Panc1 (cell line): ENCODE results near the gene ARHGAP45. TPM values are rescaled to one million over a fixed set of nuclear protein-coding genes. Genes with fewer than 3 reads are reported as not detected.

Experiments used
- ATAC-seq: fragments of 200-7000 bp; cut with Tn5 transposase; 2 replicates; pipeline ENCODE4 v1.9.1; 2020; ENCODE audit warnings: mild to moderate bottlenecking, moderate library complexity
- BruUV-seq: library from RNA; stranded (reverse); fragments of 400-500 nt; replicated peaks from 2 replicates; lab custom pipeline; 2021; lab: Mats Ljungman, UMichigan
- CTCF ChIA-PET: fragments of 300-600 bp; sonication (Branson Sonifier 250); formaldehyde crosslinking; loops from one replicate; lab custom pipeline; 2022; ENCODE audit warnings: antibody characterized with exemption; lab: Charles Lee
- POLR2A ChIA-PET: fragments of 300-600 bp; sonication (Branson Sonifier 250); formaldehyde crosslinking; loops from one replicate; lab custom pipeline; 2022; ENCODE audit warnings: antibody characterized with exemption; lab: Charles Lee
- DNase-seq: peaks from one replicate; pipeline ENCODE4 v3.0.0-alpha.2; 2010; ENCODE audit warnings: low read depth, low spot score
- H3K27ac ChIP-seq: 2 replicates; pipeline ENCODE4 v1.5.1; 2011; ENCODE audit warnings: mild to moderate bottlenecking, low read length, inconsistent platforms
- H3K27me3 ChIP-seq: fragments of 200-500 bp; sonication (Bioruptor generic); 2 replicates; pipeline ENCODE4 v1.6.0; 2014; ENCODE audit warnings: low read length, inconsistent platforms; ENCODE audit not compliant: control insufficient read depth, insufficient read depth
- H3K36me3 ChIP-seq: fragments of 200-500 bp; sonication (Bioruptor generic); 2 replicates; pipeline ENCODE4 v1.5.1; 2014; ENCODE audit warnings: inconsistent platforms, mild to moderate bottlenecking, low read length, moderate library complexity; ENCODE audit not compliant: control insufficient read depth, insufficient read depth
- H3K4me1 ChIP-seq: 2 replicates; pipeline ENCODE4 v1.5.1; 2011; ENCODE audit warnings: inconsistent platforms, mild to moderate bottlenecking, low read length, moderate library complexity; ENCODE audit not compliant: control insufficient read depth, insufficient read depth
- H3K4me3 ChIP-seq, 2 experiments: 2 replicates each; pipeline ENCODE4 v1.5.1; 2011 to 2012; ENCODE audit warnings: low read depth in 2 of 2, low read length in 2 of 2, mild to moderate bottlenecking in 2 of 2, inconsistent platforms in 1 of 2, moderate library complexity in 1 of 2
- H3K9me3 ChIP-seq: fragments of 200-500 bp; sonication (Bioruptor generic); 2 replicates; pipeline ENCODE4 v1.5.1; 2014; ENCODE audit warnings: low read depth, mild to moderate bottlenecking, inconsistent platforms, low read length, moderate library complexity; ENCODE audit not compliant: control insufficient read depth, insufficient read depth
- CTCF ChIP-seq: fragments of 450-650 bp; IDR thresholded peaks from 2 replicates; pipeline ENCODE4 v1.5.1; 2017; ENCODE audit warnings: mild to moderate bottlenecking
- POLR2AphosphoS5 ChIP-seq: IDR thresholded peaks from 2 replicates; pipeline ENCODE4 v1.6.1; 2012; ENCODE audit warnings: mild to moderate bottlenecking, low read depth, low read length, moderate library complexity
- REST ChIP-seq, 2 experiments: IDR thresholded peaks; 2 replicates each; pipeline ENCODE4 v1.6.1; 2011 to 2012; ENCODE audit warnings: low read depth in 2 of 2, control low read depth in 1 of 2, low read length in 1 of 2, mild to moderate bottlenecking in 1 of 2, moderate library complexity in 1 of 2; ENCODE audit not compliant: insufficient read depth in 1 of 2
- SIN3A ChIP-seq: IDR thresholded peaks from 2 replicates; pipeline ENCODE4 v1.6.1; 2012; ENCODE audit warnings: low read depth, mild to moderate bottlenecking, low read length, moderate library complexity, borderline replicate concordance; ENCODE audit not compliant: insufficient read depth
- TCF7L2 ChIP-seq: IDR thresholded peaks from 2 replicates; pipeline ENCODE4 v1.6.1; 2011; ENCODE audit warnings: mild to moderate bottlenecking, low read depth, low read length, inconsistent platforms
- in situ Hi-C: cut with HindIII; loops from 2 replicates; pipeline ENCODE4 v1.10.0; 2016; ENCODE audit warnings: low sequenced_read_pairs, low pct_unique_long_range_greater_than_20kb
- intact Hi-C: fragments of 100-400 bp; cut with micrococcal nuclease; formaldehyde crosslinking; loops from one replicate; pipeline ENCODE4 v1.10.0; 2022; ENCODE audit not compliant: unreplicated experiment
- total RNA-seq: library from RNA; stranded (reverse); gene quantifications from one replicate; pipeline ENCODE4 v1.2.1, GENCODE V29; 2021; ENCODE audit not compliant: unreplicated experiment

ARHGAP45 gene
- total RNA-seq, 1 experiment from 2014 or later = 27.8 TPM

GRCh38 chr19:1045247-1045603 is 21.7 kb upstream of the ARHGAP45 start:
- peak; percentile 16 for ATAC-seq
- H3K9me3 ChIP-seq = no peaks in the 10 kb centered on the region
- in situ Hi-C loops (no loop called here), intact Hi-C loops (no loop called here)
- peaks cover 12% of the 10 kb centered on the region for H3K4me1 ChIP-seq
- POLR2A ChIA-PET = no interaction called here
- BruUV-seq = no TSS peak
- H3K4me3 ChIP-seq = no peak overlapping the region
- H3K27me3 ChIP-seq = no peaks in the 10 kb centered on the region
- no peak for DNase-seq
- CTCF ChIA-PET = no interaction called here
- H3K36me3 ChIP-seq = peaks cover 3% of the 10 kb centered on the region; the same call in 1 of the 2 replicates
- TF ChIP-seq REST (IDR thresholded peaks at IDR 0.05; ENCODE audit: insufficient read depth in 1 of 2, low read depth in 2 of 2, low read length in 1 of 2) (no peak), POLR2AphosphoS5 (no peak), CTCF (no peak), SIN3A (no peak)
- no peak overlapping the region for H3K27ac ChIP-seq

- Histone ChIP-seq H3K4me3 (no peak overlapping the region), H3K27me3 (no peaks in the 10 kb centered on the region), H3K9me3 (no peaks in the 10 kb centered on the region), H3K4me1 (peaks cover 12% of the 10 kb centered on the region), H3K27ac (no peak overlapping the region), H3K36me3 (no peaks in the 10 kb centered on the region)
- BruUV-seq = no TSS peak
- intact Hi-C loops (no loop called here), in situ Hi-C loops (no loop called here)
- POLR2A ChIA-PET = no interaction called here
- TF ChIP-seq TCF7L2 = no peak
- no peak for TF ChIP-seq REST (IDR thresholded peaks at IDR 0.05; ENCODE audit: insufficient read depth in 1 of 2, low read depth in 2 of 2, low read length in 1 of 2)
- TF ChIP-seq SIN3A = no peak
- no peak for TF ChIP-seq POLR2AphosphoS5
- TF ChIP-seq CTCF = no peak
- CTCF ChIA-PET = no interaction called here
- ATAC-seq (no peak), DNase-seq (no peak)
Measured at GRCh38 chr19:1046117-1046626, 20.8 kb upstream of the ARHGAP45 start.
